ENCODE results near the gene KLHL11.

KLHL11 gene

GRCh38 chr17:41811549-41812380 is 53.5 kb downstream of the KLHL11 start, which contains the start of gene P3H4:
Gene P3H4, minus strand, starts transcription at chr17:41811949. Its CDS starts 34 bp downstream, at chr17:41811915.
- in situ Hi-C loops (cut with MboI; ENCODE audit: low sequenced_read_pairs): no loop called here

DNA sequence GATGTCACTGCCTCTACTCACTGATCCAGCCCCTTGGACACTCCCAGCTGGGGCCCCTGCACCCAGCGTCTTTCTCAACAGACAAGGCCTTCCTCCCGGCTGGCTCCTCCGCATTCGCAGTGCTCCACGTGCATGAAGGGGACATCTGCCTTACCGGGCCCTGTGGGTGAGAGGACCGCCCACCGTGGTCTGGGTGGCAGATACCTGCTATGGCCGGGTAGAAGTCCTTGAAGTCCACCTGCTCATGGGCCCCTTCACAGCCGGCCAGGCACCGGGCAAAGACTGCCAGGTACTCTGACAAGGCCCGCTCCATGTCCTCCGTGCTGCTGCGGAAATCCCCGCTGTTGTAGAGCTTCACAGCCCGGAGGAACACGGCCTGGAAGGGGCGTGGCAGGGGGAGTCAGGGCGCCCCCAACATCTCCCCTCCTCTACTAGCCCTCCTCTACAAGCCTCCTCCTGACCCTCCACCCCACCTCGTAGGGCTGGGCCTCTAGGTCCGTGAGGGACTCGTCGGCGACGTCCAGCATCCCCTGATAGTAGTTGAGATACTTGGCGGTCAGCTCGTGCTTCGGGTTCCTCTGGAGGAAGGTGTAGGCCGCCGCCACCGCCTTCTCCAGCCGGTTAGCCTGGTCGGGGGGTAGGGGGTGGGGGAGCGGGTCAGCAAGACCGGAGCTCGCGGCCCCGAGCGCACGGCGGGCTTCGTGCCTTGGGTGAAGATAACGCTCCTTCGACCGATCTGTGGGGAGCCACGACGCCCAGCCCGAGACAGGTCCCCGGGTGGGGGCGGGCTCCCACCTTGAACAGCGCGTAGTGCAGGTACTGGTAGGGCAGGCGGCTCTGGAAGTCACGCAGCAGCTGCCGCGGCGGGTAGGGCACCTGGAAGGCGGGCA is 54.3 kb downstream of the KLHL11 start:
- in situ Hi-C loops (cut with MboI; ENCODE audit: low sequenced_read_pairs): no loop called here

- in situ Hi-C loops (cut with MboI; ENCODE audit: low sequenced_read_pairs): no loop called here
Measured at GRCh38 chr17:41806685-41807445, 58.4 kb downstream of the KLHL11 start.
